Endodermal cell (in vitro differentiated cells): ENCODE measurements around the gene SEPTIN10. TPM values are rescaled to one million over a fixed set of nuclear protein-coding genes. Genes with fewer than 3 reads are reported as not detected.
"Not testable (repeated sequence)": the region's sequence is repeated elsewhere in the genome, so short reads cannot be mapped to it uniquely, and the experiment has no call there.

Experiments used
- DNase-seq: peaks from one replicate; pipeline ENCODE4 v3.0.0-alpha.2; 2017
- H3K27ac ChIP-seq: 2 replicates; pipeline ENCODE4 v1.5.1; 2013; ENCODE audit warnings: mild to moderate bottlenecking, low read depth, low read length, moderate library complexity
- H3K27me3 ChIP-seq: 2 replicates; pipeline ENCODE4 v1.6.1; 2013; ENCODE audit warnings: mild to moderate bottlenecking, low read length, moderate library complexity; ENCODE audit not compliant: insufficient read depth, control insufficient read depth, poor library complexity, severe bottlenecking
- H3K36me3 ChIP-seq: 2 replicates; pipeline ENCODE4 v1.7.0; 2013; ENCODE audit warnings: mild to moderate bottlenecking, low read length, moderate library complexity; ENCODE audit not compliant: control insufficient read depth, insufficient read depth
- H3K4me1 ChIP-seq: one replicate; pipeline ENCODE4 v1.7.0; 2013; ENCODE audit warnings: low read length; ENCODE audit not compliant: control insufficient read depth, insufficient read depth
- H3K4me3 ChIP-seq: 2 replicates; pipeline ENCODE4 v1.5.1; 2013; ENCODE audit warnings: mild to moderate bottlenecking, low read length, moderate library complexity
- H3K9ac ChIP-seq: 2 replicates; pipeline ENCODE4 v1.6.1; 2013; ENCODE audit warnings: mild to moderate bottlenecking, low read length, moderate library complexity; ENCODE audit not compliant: poor library complexity, severe bottlenecking; ENCODE audit errors: extremely low read depth
- H3K9me3 ChIP-seq: 2 replicates; pipeline ENCODE4 v1.6.1; 2013; ENCODE audit warnings: mild to moderate bottlenecking, low read length, moderate library complexity; ENCODE audit not compliant: control insufficient read depth
- H3K27ac Mint-ChIP-seq: 2 replicates; pipeline ENCODE4 v1.8.0; 2020; ENCODE audit warnings: mixed read lengths
- H3K27me3 Mint-ChIP-seq: 2 replicates; pipeline ENCODE4 v1.8.0; 2021; ENCODE audit warnings: mild to moderate bottlenecking, mixed read lengths; ENCODE audit not compliant: insufficient read depth
- H3K36me3 Mint-ChIP-seq: 2 replicates; pipeline ENCODE4 v1.8.0; 2020; ENCODE audit warnings: low read depth, mixed read lengths
- H3K4me1 Mint-ChIP-seq: 2 replicates; pipeline ENCODE4 v1.8.0; 2020; ENCODE audit warnings: mixed read lengths
- H3K4me3 Mint-ChIP-seq: 2 replicates; pipeline ENCODE4 v1.8.0; 2020; ENCODE audit warnings: mild to moderate bottlenecking, moderate library complexity, mixed read lengths
- H3K9me3 Mint-ChIP-seq: 2 replicates; pipeline ENCODE4 v1.8.0; 2020; ENCODE audit warnings: mild to moderate bottlenecking, mixed read lengths
- CTCF ChIP-seq: fragments of 200-600 bp; sonication (generic); conservative IDR thresholded peaks from 2 replicates; pipeline ENCODE4 v1.5.0; 2021; ENCODE audit warnings: antibody characterized with exemption, mild to moderate bottlenecking
- WGBS, 2 experiments: methylation state at CpG; one replicate each; pipeline versions ENCODE4 v1.1.5 to v1.1.7; 2013; ENCODE audit warnings: missing lambda C conversion rate in 2 of 2, mixed read lengths in 1 of 2; ENCODE audit not compliant: insufficient coverage in 1 of 2, insufficient read length in 1 of 2; 5-methylcytosine and 5-hydroxymethylcytosine counted together
- total RNA-seq, 2 donors: library from RNA; stranded (reverse); fragmentation: NEBNext Ultra II Directional in 1 of 2; extraction: Animal tissue kit (Norgen Biotek cat#: 25700) in 1 of 2; gene quantifications; 2 replicates in 1 of 2; 3 replicates in 1 of 2; pipeline ENCODE4 v1.2.1, GENCODE V29; 2021

The SEPTIN10 gene
- total RNA-seq, 2 donors from 2014 or later: 103 to 120 TPM

- H3K27me3 ChIP-seq: no peaks in the 10 kb centered on the region
- no peaks in the 10 kb centered on the region for H3K4me1 Mint-ChIP-seq
- H3K4me3 Mint-ChIP-seq: no peak overlapping the region
- no peak for TF ChIP-seq CTCF
- H3K9ac ChIP-seq: no peak overlapping the region
- H3K4me3 ChIP-seq: no peak overlapping the region
- peaks cover 14% of the 10 kb centered on the region for H3K36me3 Mint-ChIP-seq
- no peaks in the 10 kb centered on the region for H3K9me3 ChIP-seq
- no peak for DNase-seq
- H3K4me1 ChIP-seq: no peaks in the 10 kb centered on the region
- 93% methylated on average over 5 to 6 of the region's 6 CpGs for WGBS, 2 experiments
- H3K27ac ChIP-seq: no peak overlapping the region
- H3K36me3 ChIP-seq: peaks cover 25% of the 10 kb centered on the region
- H3K27ac Mint-ChIP-seq: no peak overlapping the region
- peaks cover 1% of the 10 kb centered on the region for H3K9me3 Mint-ChIP-seq
- H3K27me3 Mint-ChIP-seq: no peaks in the 10 kb centered on the region
These were observed 71.4 kb downstream of the SEPTIN10 start for GRCh38 chr2:109542384-109542783.

GRCh38 chr2:109538546-109538945 lies 75.2 kb downstream of the SEPTIN10 start:
- 91 to 95% methylated on average over 6 to 8 of the region's 8 CpGs for WGBS, 2 experiments
- H3K36me3 Mint-ChIP-seq: peaks cover 12% of the 10 kb centered on the region
- no peaks in the 10 kb centered on the region for H3K27me3 ChIP-seq

GRCh38 chr2:109537565-109538222 lies 76.1 kb downstream of the SEPTIN10 start:
- whole genome bisulfite sequencing, 2 experiments: 96 to 98% methylated on average over 6 to 10 of the region's 10 CpGs
- Mint-ChIP-seq H3K27me3 (peaks cover 3% of the 10 kb centered on the region), H3K4me3 (no peak overlapping the region), H3K36me3 (peaks cover 12% of the 10 kb centered on the region), H3K4me1 (peaks cover 8% of the 10 kb centered on the region), H3K9me3 (peaks cover 21% of the 10 kb centered on the region), H3K27ac (no peak overlapping the region)
- no peak overlapping the region for H3K27ac ChIP-seq
- no peak overlapping the region for H3K9ac ChIP-seq
- no peak overlapping the region for H3K4me3 ChIP-seq
- TF ChIP-seq CTCF: no peak
- H3K36me3 ChIP-seq: peaks cover 12% of the 10 kb centered on the region
- no peaks in the 10 kb centered on the region for H3K27me3 ChIP-seq
- H3K4me1 ChIP-seq: no peaks in the 10 kb centered on the region
- no peak for DNase-seq
- H3K9me3 ChIP-seq: no peaks in the 10 kb centered on the region

More at GRCh38 chr2:109538546-109538945, 75.2 kb downstream of the SEPTIN10 start:
- DNase-seq: no peak
- peaks cover 8% of the 10 kb centered on the region for H3K4me1 Mint-ChIP-seq
- no peaks in the 10 kb centered on the region for H3K9me3 ChIP-seq
- no peak for TF ChIP-seq CTCF
- H3K4me1 ChIP-seq: no peaks in the 10 kb centered on the region
- H3K9ac ChIP-seq: no peak overlapping the region
- H3K9me3 Mint-ChIP-seq: peaks cover 21% of the 10 kb centered on the region
- no peak overlapping the region for H3K4me3 ChIP-seq
- H3K27ac ChIP-seq: no peak overlapping the region
- no peak overlapping the region for H3K4me3 Mint-ChIP-seq
- no peak overlapping the region for H3K27ac Mint-ChIP-seq
- peaks cover 12% of the 10 kb centered on the region for H3K36me3 ChIP-seq
- peaks cover 3% of the 10 kb centered on the region for H3K27me3 Mint-ChIP-seq

- not testable (repeated sequence) for H3K4me3 Mint-ChIP-seq, H3K27me3 Mint-ChIP-seq, H3K27ac Mint-ChIP-seq, DNase-seq, H3K4me1 ChIP-seq, H3K27ac ChIP-seq, H3K4me3 ChIP-seq, H3K36me3 Mint-ChIP-seq, H3K4me1 Mint-ChIP-seq, H3K27me3 ChIP-seq, H3K9me3 ChIP-seq, H3K36me3 ChIP-seq, H3K9ac ChIP-seq
- peaks cover 21% of the 10 kb centered on the region for H3K9me3 Mint-ChIP-seq
- WGBS, 2 experiments: 89 to 96% methylated on average over 3 of the region's 3 CpGs
These were observed 77.2 kb downstream of the SEPTIN10 start for GRCh38 chr2:109536556-109536955.
